Activated T-cell treated with anti-CD3 and anti-CD28 coated beads, Interleukin-2, amount 50 U/mL, for 4 hours (primary cell): ENCODE results near the gene PTEN. TPM values are rescaled to one million over a fixed set of nuclear protein-coding genes. Genes with fewer than 3 reads are reported as not detected.
"Not testable (repeated sequence)": the region's sequence is repeated elsewhere in the genome, so short reads cannot be mapped to it uniquely, and the experiment has no call there.

Source experiments
- ATAC-seq, 2 donors: fragments of 200-7000 bp; cut with Tn5 transposase; one replicate each; pipeline ENCODE4 v1.10.0; 2021
- DNase-seq: peaks from one replicate; pipeline ENCODE4 v3.0.0-alpha.2; 2020
- H3K27me3 Mint-ChIP-seq: one replicate; pipeline ENCODE4 v1.8.0; 2021; ENCODE audit warnings: low read depth, mixed read lengths
- H3K36me3 Mint-ChIP-seq: one replicate; pipeline ENCODE4 v1.8.0; 2022; ENCODE audit warnings: mixed read lengths; ENCODE audit not compliant: insufficient read depth
- H3K4me1 Mint-ChIP-seq: one replicate; pipeline ENCODE4 v1.8.0; 2021; ENCODE audit warnings: low read depth, mixed read lengths
- H3K4me3 Mint-ChIP-seq: one replicate; pipeline ENCODE4 v1.8.0; 2021; ENCODE audit warnings: mild to moderate bottlenecking, moderate library complexity, mixed read lengths
- H3K9me3 Mint-ChIP-seq: one replicate; pipeline ENCODE4 v1.8.0; 2021; ENCODE audit warnings: mixed read lengths
- total RNA-seq, 3 donors: library from RNA; stranded (reverse); gene quantifications; one replicate each; pipeline ENCODE4 v1.2.1, GENCODE V29; 2021

PTEN gene
- total RNA-seq: 10 to 100 TPM; 32.8 to 37.2 (median 35.5) TPM

DNA sequence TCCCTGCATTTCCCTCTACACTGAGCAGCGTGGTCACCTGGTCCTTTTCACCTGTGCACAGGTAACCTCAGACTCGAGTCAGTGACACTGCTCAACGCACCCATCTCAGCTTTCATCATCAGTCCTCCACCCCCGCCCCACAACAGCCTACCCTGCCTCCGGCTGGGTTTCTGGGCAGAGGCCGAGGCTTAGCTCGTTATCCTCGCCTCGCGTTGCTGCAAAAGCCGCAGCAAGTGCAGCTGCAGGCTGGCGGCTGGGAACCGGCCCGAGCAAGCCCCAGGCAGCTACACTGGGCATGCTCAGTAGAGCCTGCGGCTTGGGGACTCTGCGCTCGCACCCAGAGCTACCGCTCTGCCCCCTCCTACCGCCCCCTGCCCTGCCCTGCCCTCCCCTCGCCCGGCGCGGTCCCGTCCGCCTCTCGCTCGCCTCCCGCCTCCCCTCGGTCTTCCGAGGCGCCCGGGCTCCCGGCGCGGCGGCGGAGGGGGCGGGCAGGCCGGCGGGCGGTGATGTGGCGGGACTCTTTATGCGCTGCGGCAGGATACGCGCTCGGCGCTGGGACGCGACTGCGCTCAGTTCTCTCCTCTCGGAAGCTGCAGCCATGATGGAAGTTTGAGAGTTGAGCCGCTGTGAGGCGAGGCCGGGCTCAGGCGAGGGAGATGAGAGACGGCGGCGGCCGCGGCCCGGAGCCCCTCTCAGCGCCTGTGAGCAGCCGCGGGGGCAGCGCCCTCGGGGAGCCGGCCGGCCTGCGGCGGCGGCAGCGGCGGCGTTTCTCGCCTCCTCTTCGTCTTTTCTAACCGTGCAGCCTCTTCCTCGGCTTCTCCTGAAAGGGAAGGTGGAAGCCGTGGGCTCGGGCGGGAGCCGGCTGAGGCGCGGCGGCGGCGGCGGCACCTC is at the start of gene PTEN, which contains the start of gene KLLN:
Gene PTEN, plus strand, starts transcription at position 573 of the 891 bp plus-strand sequence. CDS start 845 bp downstream, outside the sequence.
Gene KLLN, minus strand, starts transcription at position 481 of the 891 bp plus-strand sequence. CDS start 1,046 bp downstream, outside the sequence.
- no peaks in the 10 kb centered on the region for H3K27me3 Mint-ChIP-seq
- ATAC-seq (peak; percentile 59 to 60), DNase-seq (peak; percentile 75)
- H3K36me3 Mint-ChIP-seq: peaks cover 1% of the 10 kb centered on the region
- peaks cover 39% of the 10 kb centered on the region for H3K4me1 Mint-ChIP-seq
- peak within 1 kb of the TSS; percentile 97 for H3K4me3 Mint-ChIP-seq
- no peaks in the 10 kb centered on the region for H3K9me3 Mint-ChIP-seq

DNA sequence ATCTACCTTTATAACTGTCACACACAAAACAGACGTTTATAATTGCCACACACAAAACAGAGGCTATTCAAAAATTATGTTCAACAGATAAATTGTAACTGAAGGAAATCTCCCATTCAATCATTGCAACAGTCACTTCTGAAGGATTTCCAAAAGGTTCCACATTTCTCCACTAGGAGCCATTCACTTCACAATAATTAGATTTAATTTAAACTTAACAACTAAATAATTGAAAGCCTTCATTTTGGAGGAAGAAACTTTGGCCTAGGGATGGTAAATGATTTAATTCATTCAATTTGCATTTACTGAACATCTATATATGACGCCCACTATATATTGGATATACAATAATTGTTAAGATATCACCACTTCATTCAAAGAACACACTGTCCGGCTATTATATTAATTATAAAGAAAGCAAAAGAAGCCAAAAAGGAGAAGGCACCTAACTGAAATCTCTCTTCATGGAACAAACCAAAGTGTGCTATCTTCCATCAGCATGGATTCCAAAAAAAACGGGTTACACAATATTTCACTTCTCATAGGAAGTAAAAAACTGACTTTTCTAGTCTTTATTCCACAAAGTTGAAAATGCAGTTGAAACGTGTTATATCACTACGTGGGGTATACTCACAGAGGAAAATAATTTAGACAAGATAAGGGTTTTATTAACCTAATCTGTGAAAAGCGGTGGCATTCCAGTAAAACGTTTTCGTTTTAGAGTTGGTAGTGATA is 47.1 kb upstream of the PTEN start:
- ATAC-seq (no peak), DNase-seq (no peak)
- H3K9me3 Mint-ChIP-seq: no peaks in the 10 kb centered on the region
- peaks cover 38% of the 10 kb centered on the region for H3K4me1 Mint-ChIP-seq
- H3K36me3 Mint-ChIP-seq: peaks cover 10% of the 10 kb centered on the region
- peak overlapping the region; percentile 92 for H3K4me3 Mint-ChIP-seq
- no peaks in the 10 kb centered on the region for H3K27me3 Mint-ChIP-seq

- ATAC-seq (no peak), DNase-seq (no peak)
- Mint-ChIP-seq H3K9me3 (no peaks in the 10 kb centered on the region), H3K27me3 (no peaks in the 10 kb centered on the region), H3K36me3 (peaks cover 3% of the 10 kb centered on the region), H3K4me1 (peaks cover 32% of the 10 kb centered on the region), H3K4me3 (peak overlapping the region; percentile 92)
Measured at GRCh38 chr10:87816898-87817608, 46.4 kb upstream of the PTEN start.

- DNase-seq: peak; percentile 83
- no peaks in the 10 kb centered on the region for H3K27me3 Mint-ChIP-seq
- H3K9me3 Mint-ChIP-seq: no peaks in the 10 kb centered on the region
- peak; percentile 88 to 90 for ATAC-seq
- H3K36me3 Mint-ChIP-seq: peaks cover 5% of the 10 kb centered on the region
- peaks cover 32% of the 10 kb centered on the region for H3K4me1 Mint-ChIP-seq
- H3K4me3 Mint-ChIP-seq: peak within 1 kb of the TSS; percentile 92
Measured at GRCh38 chr10:87817609-87818504, 45.6 kb upstream of the PTEN start, which contains the start of gene ATAD1. TSS of gene ATAD1 (minus strand) at chr10:87818226. CDS start at chr10:87814599, 3,627 bp downstream.

- Mint-ChIP-seq H3K27me3 (no peaks in the 10 kb centered on the region), H3K36me3 (peaks cover 5% of the 10 kb centered on the region), H3K9me3 (no peaks in the 10 kb centered on the region), H3K4me3 (peak overlapping the region; percentile 92), H3K4me1 (peaks cover 32% of the 10 kb centered on the region)
- ATAC-seq: peak; percentile 79 to 81
- peak; percentile 62 for DNase-seq
Measured at GRCh38 chr10:87818505-87819288, 44.7 kb upstream of the PTEN start.

GRCh38 chr10:87819289-87819585 is 44.2 kb upstream of the PTEN start:
- no peaks in the 10 kb centered on the region for H3K27me3 Mint-ChIP-seq
- H3K36me3 Mint-ChIP-seq: peaks cover 4% of the 10 kb centered on the region
- H3K9me3 Mint-ChIP-seq: no peaks in the 10 kb centered on the region
- ATAC-seq (no peak), DNase-seq (no peak)
- H3K4me3 Mint-ChIP-seq: peak overlapping the region; percentile 47
- H3K4me1 Mint-ChIP-seq: peaks cover 29% of the 10 kb centered on the region

DNA sequence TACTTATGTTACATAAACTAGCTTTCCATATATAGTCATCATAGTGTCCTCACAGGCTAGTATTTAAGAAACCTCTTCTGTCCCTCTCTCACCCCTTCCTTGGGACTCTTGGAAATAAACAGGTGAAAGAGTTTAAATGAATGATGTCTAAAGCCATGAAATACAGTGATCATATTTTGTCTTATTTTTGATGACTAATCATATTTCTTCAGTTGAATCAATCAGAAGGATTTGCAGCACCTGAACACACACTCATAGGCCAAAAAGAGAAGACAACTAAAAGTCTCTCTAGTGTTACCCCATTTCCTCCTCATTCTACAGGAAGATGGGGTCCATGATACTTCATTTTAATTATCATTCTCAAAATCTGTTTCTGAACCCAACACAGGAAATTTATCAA is 36.8 kb upstream of the PTEN start:
- no peak overlapping the region for H3K4me3 Mint-ChIP-seq
- ATAC-seq: no peak

DNA sequence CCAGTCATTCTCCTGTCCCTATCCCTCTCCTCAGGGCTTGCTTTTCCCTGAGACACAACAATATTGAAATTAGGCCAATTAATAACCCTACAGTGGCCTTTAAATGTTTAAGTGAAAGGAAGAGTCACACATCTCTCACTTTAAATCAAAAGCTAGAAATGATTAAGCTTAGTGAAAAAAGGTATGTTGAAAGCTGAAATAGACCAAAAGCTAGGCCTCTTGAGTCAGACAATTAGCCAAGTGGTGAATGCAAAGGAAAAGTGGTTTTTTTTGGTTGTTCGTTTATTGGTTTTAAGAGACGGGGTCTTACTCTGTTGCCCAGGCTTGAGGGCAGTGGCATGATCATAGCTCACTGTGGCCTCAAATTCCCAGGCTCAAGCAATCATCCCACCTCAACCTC is 35.7 kb upstream of the PTEN start:
- Mint-ChIP-seq H3K36me3 (no peaks in the 10 kb centered on the region), H3K9me3 (no peaks in the 10 kb centered on the region), H3K27me3 (no peaks in the 10 kb centered on the region), H3K4me1 (peaks cover 25% of the 10 kb centered on the region), H3K4me3 (no peak overlapping the region)
- ATAC-seq (peak; percentile 15 to 19), DNase-seq (no peak)

More for the DNA sequence above, 36.8 kb upstream of the PTEN start:
- DNase-seq: no peak
- Mint-ChIP-seq H3K27me3 (no peaks in the 10 kb centered on the region), H3K36me3 (peaks cover 2% of the 10 kb centered on the region), H3K9me3 (no peaks in the 10 kb centered on the region), H3K4me1 (peaks cover 25% of the 10 kb centered on the region)

GRCh38 chr10:87829051-87829450 is 34.4 kb upstream of the PTEN start:
- ATAC-seq, DNase-seq, H3K9me3 Mint-ChIP-seq, H3K4me3 Mint-ChIP-seq, H3K36me3 Mint-ChIP-seq, H3K27me3 Mint-ChIP-seq: not testable (repeated sequence)
- peaks cover 25% of the 10 kb centered on the region for H3K4me1 Mint-ChIP-seq

GRCh38 chr10:87829986-87830729 is 33.3 kb upstream of the PTEN start:
- DNase-seq (no peak), ATAC-seq (peak; percentile 92 to 98)
- Mint-ChIP-seq H3K9me3 (no peaks in the 10 kb centered on the region), H3K36me3 (no peaks in the 10 kb centered on the region), H3K4me3 (no peak overlapping the region), H3K27me3 (no peaks in the 10 kb centered on the region), H3K4me1 (peaks cover 25% of the 10 kb centered on the region)

GRCh38 chr10:87836098-87836497 is 27.3 kb upstream of the PTEN start:
- Mint-ChIP-seq H3K27me3 (no peaks in the 10 kb centered on the region), H3K4me3 (no peak overlapping the region), H3K4me1 (peaks cover 1% of the 10 kb centered on the region), H3K9me3 (peaks cover 6% of the 10 kb centered on the region), H3K36me3 (peaks cover 2% of the 10 kb centered on the region)
- DNase-seq (no peak), ATAC-seq (no peak)

DNA sequence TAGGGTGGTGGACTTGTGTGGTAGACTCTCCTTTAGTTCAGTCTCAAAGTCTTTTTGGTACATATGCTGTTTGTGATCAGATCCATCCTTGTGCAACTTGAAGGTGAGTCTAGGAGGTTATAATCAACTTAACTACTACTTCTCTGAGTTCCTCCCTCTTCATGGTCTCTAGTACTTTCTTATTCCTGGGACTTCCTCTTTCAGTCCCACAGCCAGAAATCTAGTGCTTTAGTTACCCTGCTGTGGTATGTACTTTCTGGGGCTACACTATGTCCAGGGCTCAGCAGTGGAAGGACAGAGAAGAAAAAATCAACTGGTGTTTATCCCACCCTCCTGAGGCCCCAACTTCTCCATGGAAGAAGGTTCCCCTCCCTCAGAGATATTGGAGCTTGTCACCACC is 26.0 kb upstream of the PTEN start:
- Mint-ChIP-seq H3K4me1 (no peaks in the 10 kb centered on the region), H3K36me3 (peaks cover 2% of the 10 kb centered on the region)

More for the DNA sequence above, 26.0 kb upstream of the PTEN start:
- DNase-seq (no peak), ATAC-seq (no peak)
- Mint-ChIP-seq H3K27me3 (no peaks in the 10 kb centered on the region), H3K4me3 (no peak overlapping the region), H3K9me3 (peaks cover 6% of the 10 kb centered on the region)
